Spleen (tissue), 7 donors: Measurements from ENCODE around the gene MT1B.

Source experiments
- CTCF ChIP-seq, 11 experiments: fragments of 200-600 bp in 7 of 11; fragments of 450-650 bp in 4 of 11; sonication (generic) in 4 of 11; IDR thresholded peaks in 8 of 11; conservative IDR thresholded peaks in 3 of 11; 1 replicate in 7 of 11; 2 replicates in 4 of 11; pipeline versions ENCODE4 v1.4.0 to v1.8.0; 2016 to 2021; ENCODE audit warnings: antibody characterized with exemption in 11 of 11, inconsistent platforms in 4 of 11, mild to moderate bottlenecking in 1 of 11
- POLR2A ChIP-seq, 3 donors: fragments of 450-650 bp; IDR thresholded peaks; one replicate each; pipeline ENCODE4 v1.5.1; 2017; ENCODE audit warnings: antibody characterized with exemption in 3 of 3, mild to moderate bottlenecking in 1 of 3
- donor health status: DM: no; HTN: no; CAD: no; lungs with moderate emphysema.
- donor health status: DM: no; HTN: no; CAD: no.
- donor health status: DM: no; HTN: no; CAD: no.

GRCh38 chr16:56625943-56626654 lies 25.6 kb upstream of the MT1B start:
- TF ChIP-seq CTCF (IDR thresholded peaks at IDR 0.05 in 8 of 11, conservative IDR thresholded peaks at IDR 0.05 in 3 of 11): no peak
- TF ChIP-seq POLR2A (IDR thresholded peaks at IDR 0.05): no peak
